Measurements from ENCODE around the gene TAF15.
A peak's percentile ranks its signal among the peaks of the same experiment; 100 is the strongest.

Gene TAF15

DNA sequence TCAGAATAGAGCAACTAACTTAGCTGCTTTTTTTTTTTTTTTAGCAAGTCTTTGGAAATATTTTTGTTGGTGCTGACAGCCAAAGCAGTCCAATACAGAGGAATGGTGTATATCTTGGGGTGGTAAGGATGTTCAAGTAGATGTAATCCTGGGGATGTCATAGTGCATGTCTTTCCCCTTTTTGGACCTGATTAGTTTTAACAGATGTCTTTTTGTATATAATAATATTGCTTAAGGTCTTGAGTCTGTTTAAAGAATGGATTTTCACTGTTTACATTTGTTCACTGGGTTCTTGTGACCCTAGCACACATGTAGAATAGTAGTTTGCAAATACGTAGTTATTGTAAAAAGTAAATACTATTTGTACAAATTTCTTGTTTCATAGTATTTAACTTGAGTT, 7.9 kb downstream of the TAF15 start:
- DNase-seq (ENCODE audit: low read depth in 2 of 2, low spot score in 1 of 2): no peak

DNA sequence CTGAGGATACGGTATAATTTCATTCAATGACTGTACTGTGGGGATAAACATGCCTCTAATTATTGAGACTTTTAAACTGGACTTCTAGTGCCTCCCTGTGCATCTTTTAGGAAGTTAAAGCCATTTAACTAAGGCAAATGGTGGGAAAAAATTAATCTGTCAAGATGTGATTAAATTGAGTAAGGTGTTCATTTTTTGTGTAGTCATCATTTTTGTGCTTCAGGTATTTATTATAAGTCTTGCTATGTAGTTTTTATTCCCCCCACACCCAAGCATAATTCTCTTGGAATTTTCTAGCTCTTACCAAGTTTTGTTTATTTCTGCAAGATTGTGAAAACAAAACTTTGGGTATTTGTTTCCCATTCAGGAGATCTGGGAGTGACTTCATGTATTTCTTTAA, 10.2 kb downstream of the TAF15 start:
- no peak for DNase-seq (ENCODE audit: low read depth in 2 of 2, low spot score in 1 of 2)

DNA sequence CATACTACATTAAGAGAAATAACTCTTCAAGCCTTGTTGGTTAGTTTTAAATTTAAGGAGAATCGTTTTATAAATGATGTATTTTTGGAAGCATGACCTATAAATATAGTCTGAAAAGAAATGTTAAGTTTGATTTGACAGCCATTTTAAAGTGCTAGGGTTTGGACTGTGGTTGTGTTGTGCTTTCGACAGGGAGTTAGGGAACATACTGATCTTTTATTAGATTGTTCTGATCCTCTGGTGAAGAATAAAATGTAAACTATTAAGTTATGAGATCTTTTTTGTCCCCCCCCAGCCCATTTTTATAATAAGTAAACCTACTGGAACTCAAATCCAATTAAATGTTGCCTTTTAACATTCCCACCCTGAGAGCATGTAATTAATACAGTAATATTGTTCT, 12.0 kb downstream of the TAF15 start:
- DNase-seq (ENCODE audit: low read depth in 2 of 2, low spot score in 1 of 2): no peak

DNA sequence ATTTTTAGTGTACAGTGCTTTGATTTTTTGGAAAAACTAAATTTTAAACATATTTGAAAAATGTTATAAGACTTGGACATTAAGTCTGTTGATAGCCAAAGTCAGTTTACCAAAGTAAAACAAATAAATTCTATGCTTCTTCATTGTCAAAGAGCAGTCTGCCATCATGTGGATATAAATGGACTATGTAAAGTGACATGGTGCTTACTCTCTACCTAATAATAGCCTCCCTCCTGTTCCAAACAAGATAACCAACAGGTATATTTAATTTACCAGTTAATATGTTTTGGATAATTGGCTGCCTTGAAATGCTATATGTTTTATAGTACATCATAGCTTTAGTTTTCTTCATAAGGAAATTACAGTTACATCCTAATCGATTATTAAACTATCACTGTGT, 15.9 kb downstream of the TAF15 start:
- DNase-seq (ENCODE audit: low read depth in 2 of 2, low spot score in 1 of 2): no peak

DNA sequence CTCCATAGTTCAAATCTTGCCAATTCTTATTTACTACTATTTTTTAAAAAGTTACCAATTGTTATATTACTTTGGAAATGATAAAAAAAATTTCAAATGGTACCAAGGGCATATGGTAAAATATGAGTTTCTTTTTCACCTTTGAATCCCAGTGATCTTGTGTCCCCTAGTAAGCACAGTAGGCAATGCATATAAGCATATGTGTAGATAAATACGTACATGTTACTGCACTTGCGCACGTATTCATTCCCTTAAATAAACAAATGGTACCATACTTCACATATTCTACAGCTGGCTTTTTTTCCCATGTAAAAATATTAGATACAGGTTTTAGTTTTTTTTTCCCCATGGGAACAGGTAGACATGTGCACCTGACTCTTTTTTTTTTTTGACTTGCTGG, 31.8 kb downstream of the TAF15 start:
- no peak for DNase-seq (ENCODE audit: low read depth in 2 of 2, low spot score in 1 of 2)

DNA sequence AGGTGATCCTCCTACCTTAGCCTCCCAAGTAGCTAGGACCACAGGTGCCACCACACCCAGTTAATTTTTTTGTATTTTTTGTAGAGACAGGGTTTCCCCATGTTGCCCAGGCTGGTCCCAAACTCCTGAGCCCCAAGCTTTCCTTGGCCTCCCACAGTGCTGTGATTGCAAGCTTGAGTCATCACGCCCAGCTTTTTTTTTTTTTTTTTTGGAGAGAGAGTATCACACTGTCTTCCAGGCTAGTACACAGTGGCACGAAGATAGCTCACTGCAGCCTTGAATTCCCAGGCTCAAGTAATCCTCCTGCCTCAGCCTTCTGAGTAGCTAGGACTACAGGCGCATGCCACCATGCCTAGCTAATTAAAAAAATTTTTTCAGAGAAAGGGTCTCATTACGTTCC, 32.2 kb downstream of the TAF15 start:
- DNase-seq (ENCODE audit: low read depth in 2 of 2, low spot score in 1 of 2): no peak

DNA sequence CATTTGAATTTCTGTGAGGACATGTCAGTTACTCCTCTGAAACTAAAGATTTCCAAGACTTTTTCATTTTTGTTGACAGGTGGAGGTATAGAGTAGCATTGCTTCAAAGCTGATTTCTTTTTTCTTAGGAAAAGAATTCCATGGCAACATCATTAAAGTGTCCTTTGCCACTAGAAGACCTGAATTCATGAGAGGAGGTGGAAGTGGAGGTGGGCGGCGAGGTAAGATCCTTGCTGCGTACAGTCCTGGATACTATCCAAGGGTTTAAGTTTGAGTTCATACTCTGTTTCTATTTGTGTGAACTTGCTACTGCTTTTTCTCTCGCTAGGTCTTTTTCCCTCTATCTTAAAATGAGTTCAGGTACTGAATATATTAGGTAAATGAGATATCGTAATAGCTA, 33.0 kb downstream of the TAF15 start:
- no peak for DNase-seq (ENCODE audit: low read depth in 2 of 2, low spot score in 1 of 2)

DNA sequence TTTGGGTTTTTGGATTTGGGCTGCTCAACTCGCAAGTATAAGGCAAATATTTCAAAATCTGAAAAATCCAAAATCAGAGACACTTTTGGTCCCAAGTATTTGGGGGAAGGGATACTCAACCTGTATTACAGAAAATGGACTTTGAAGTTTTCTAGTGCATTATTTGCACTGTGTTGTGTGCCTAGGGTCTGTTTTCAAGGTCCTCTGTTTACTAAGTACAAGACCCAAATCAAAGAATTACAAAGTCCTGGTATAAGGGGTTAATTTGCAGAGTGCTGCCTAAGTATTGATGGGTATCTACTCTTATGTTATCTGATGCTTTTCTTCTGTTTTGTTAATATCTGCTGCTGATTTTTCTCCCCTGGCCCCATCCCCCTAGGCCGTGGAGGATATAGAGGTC, 34.4 kb downstream of the TAF15 start:
- no peak for DNase-seq (ENCODE audit: low read depth in 2 of 2, low spot score in 1 of 2)

DNA sequence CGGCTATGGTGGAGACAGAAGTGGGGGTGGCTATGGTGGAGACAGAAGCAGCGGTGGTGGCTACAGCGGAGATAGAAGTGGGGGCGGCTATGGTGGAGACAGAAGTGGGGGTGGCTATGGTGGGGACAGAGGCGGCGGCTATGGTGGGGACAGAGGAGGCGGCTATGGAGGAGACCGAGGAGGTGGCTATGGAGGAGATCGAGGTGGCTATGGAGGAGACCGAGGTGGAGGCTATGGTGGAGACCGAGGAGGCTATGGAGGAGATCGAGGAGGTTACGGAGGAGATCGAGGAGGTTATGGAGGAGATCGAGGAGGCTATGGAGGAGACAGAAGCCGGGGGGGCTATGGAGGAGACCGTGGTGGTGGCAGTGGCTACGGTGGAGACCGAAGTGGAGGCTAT, 35.3 kb downstream of the TAF15 start:
- no peak for DNase-seq (ENCODE audit: low read depth in 2 of 2, low spot score in 1 of 2)

DNA sequence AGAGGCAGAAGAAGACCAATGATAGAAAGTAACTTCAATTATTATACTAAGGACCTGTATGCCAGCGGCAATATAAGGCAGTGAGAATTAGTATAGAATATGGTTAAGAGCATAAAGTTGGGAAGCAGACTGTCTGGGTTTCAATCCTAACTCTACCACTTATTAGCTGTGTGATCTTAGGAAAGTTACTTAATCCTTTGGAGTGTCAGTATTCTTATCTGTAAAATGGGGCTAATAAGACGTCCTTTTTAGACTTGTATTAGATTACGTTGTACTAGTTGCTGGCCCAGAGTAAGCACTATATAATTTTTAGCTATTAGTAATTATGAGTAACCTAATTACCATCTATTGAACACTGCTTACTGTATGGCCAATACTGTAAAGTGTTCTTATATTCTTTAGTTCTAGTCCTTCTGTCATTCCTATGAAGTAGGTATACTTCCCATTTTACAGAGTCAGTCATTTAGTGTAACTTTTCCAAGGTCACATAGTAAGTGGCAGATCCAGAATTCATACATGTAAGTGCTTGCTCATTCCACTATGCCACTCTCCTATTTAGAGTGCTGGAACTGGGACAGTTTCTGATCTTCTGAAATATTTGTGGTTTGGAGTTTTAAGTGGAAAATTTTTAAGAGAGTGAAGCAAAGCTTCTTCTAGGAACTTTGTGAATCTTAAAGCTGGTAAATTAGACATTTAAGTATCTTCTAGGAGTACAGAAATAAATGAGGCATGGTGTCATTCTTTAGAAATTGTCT, 36.9 kb downstream of the TAF15 start:
- no peak for DNase-seq (ENCODE audit: low read depth in 2 of 2, low spot score in 1 of 2)

DNA sequence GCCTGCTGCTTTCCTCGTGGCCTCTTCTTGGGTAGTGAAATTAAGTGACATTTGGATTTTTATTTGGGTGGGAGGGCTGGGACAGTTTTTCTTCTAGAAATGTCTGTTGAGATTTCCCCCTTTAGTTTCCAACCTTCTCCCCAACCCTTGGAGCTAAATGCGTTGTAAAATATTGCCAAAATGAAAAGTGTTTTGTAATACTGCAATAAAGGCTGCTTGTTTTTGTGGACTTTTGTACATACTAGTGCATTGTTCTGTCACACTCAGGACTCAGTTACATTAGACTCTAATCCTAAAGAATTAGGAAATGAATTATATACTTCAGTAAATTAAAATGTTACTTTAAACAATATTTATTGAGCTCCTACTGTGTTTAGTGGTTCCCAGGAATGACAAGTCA, 37.7 kb downstream of the TAF15 start:
- DNase-seq (ENCODE audit: low read depth in 2 of 2, low spot score in 1 of 2): no peak

DNA sequence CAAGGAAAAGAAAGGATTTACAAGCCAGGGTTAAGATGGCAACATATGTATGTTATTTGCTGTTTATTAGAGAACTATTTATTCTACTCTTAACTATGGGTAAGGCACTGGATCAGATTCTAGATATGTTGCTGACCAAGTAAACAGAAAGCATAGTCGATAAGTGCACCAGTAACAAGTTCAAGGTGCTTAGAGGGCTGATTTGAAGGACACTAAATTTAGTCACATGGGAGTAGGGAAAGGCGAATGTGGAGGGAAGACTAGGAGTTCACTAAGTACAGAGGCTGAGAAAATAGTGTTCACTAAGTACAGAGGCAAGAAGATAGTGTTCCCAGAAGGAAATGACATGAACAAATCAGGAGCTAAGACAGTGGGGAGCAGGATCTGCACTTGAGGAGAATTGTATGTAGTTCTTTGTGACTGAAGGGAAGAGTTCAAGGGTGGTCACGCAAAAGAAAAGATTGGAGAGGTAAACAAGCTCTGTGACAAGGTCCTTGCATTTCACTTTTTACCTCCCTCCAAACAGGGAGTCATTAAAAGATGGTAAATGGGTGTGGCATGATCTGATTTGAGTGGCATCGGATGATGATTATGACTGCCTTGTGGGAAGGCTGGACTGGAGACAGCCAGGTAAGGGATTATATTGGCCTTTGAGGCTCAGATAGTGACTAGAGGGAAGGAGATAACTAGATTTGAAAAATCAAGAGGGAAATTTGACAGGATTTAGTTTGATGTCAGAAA, 38.5 kb downstream of the TAF15 start:
- DNase-seq (ENCODE audit: low read depth in 2 of 2, low spot score in 1 of 2): no peak

DNA sequence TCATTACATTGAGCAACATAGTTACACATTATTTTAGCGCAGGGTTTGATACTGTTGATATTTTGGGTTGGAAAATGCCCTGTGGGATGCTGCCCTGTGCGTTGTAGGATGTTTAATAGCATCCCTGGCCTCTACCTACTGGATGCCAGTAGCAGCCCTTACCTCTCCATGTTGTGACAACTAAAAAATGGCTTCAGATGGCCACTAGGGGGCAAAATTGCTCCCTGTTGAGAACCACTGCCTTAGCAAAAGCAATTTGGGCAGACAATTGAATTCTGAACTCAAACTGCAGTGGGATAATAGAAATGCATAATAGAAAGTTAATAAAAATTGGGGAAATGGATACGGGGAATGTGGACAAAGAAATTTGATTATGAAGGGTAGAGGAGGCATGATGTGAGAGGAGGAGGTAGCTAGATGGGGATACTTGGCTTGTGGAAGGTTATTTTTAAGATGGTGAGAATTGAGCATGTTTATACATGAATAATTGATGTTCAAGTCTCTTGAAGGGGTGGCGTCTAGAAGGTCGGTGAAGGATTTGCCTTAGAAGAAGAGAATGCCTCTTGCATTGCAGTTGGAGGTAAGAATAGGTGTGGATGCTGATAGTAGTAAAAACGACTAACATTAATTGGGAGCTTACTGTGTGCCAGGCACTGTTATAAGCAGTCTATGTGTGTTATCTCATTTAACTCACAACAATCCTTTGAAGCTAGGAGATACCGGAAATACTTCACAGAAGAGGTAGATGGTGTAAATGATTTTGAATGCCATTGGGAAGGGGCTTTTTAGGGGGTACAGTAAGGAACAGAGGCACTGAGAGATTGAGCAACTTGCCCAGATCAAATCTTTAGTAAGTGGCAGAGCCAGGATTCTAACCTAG, 40.4 kb downstream of the TAF15 start:
- peak; percentile 23 to 43 for DNase-seq (ENCODE audit: low read depth in 2 of 2, low spot score in 1 of 2)

DNA sequence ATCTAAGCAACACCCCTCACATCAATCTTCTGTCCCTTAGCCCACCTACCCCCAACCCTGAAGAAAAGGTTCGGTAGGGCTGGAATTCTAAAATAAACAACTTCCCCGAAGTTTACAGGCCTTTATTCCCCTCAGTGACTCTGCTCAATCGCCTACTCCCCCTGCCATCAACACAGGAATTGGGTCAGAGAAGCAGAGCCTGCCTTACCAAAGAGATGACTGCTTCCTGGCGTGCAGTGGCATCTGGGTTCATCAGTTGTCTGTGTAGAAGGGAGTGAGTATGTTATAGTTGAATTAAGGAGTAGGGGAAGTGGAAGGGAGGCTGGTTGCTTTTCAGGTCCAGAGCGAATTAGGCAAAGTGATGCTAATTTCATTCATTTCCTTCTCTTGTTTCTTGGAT, 46.7 kb downstream of the TAF15 start:
- no peak for DNase-seq (ENCODE audit: low read depth in 2 of 2, low spot score in 1 of 2)

DNA sequence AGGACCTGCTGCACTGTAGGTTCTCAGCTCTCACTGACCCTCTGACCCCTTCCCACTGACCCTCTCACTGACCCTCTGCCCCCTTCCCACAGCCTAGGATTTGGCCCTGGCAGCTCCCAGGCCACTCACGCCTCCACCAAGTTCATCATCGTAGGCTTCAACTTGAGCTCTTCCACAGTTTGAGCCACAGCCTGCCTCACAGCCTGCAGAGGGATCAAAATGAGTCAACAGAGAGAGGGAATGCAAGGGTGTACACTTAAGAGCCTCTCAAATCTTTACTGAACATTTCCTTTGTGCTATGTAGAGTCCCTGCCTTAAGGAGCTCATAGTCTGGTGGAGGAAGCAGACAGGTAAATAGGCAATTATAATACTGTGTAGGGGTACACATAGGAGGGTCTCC, 47.3 kb downstream of the TAF15 start:
- DNase-seq (ENCODE audit: low read depth in 2 of 2, low spot score in 1 of 2): no peak

DNA sequence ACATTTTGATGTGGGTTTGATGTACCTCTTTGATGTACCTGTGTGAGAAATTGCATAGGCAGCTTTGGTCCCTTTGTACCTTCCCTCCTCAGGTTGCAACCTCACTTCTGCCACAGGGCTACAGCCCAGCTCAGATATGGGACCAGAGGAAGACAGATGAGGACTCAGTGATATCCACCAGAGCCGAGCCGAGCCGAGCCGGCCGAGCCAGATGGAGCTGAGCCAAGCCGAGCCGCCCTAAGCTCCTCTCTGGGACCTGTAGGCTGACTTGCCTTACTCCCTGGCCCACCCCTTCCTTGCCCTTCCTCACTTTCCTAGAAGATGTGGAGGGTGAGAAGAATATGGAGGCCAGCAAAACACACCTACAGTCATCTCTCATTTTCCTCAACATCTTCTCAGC, 55.6 kb downstream of the TAF15 start:
- no peak for DNase-seq (ENCODE audit: low read depth in 2 of 2, low spot score in 1 of 2)

DNA sequence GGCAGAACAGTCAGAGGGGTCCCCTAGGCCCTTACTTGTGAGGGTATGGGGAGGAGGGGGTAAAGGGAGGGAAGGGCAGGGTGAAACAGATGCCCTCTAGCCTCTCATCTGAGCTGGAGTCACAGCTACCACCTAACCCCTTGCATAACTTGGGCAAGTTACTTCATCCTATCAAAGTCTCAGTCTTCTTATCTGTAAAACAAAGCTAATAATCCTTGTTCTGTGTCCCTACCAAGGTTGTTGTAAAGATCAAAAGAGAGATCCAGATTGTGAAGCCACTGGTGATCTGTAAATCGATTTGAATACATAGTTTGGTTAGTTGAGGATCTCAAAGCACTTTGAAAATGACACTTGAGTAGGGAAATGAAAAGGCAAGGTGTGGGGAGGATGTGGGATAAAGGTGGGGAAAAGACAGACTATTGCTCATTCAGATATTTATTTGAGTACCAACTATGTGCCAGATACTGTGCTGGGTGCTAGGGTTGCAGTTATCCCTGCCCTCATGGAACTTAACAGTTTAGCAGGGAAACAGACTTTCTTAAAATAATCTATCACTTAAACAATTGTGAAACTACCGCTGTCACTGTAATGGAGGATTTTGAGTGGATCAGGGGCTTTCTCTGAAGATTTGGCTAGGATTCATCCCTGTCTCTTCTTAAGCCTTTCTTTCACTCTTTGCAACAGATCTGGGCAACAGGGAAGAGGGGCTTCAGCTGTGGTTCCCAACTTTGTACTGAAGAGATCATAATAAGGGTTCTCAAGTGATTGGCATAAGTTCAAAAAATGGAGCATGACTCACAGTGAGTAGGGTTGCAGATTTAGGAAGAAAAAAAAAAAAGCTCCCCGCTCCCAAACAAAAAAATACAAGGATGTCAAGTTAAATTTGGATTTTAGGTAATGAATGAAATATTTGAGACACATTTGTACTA, 56.4 kb downstream of the TAF15 start:
- no peak for DNase-seq (ENCODE audit: low read depth in 2 of 2, low spot score in 1 of 2)

DNA sequence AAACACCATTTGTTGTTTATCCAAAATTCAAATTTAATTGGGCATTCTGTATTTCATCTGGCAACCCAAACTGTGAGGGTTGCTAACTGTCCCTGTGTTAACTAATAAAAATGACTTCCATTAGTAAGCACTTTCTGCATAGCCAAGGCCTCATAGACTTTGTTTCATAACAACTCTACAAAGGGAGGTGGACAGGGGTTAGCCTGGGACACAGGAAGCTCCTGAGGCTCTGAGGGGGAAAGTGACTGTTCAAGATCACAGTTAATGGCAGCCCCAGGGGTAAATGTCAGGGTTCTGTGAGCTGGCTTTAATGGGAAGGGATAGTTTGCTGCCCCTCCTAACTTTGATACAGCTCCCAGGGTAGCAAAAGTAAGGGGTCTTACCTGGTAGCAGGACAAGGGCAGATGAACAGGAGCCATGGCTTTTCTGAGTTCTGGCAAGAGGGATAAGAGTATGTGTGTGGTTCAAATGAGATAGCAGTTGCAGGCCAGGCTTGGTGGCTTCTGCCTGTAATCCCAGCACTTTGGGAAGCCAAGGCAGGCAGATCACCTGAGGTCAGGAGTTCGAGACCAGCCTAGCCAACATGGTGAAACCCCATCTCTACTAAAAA, 57.2 kb downstream of the TAF15 start:
- no peak for DNase-seq (ENCODE audit: low read depth in 2 of 2, low spot score in 1 of 2)

DNA sequence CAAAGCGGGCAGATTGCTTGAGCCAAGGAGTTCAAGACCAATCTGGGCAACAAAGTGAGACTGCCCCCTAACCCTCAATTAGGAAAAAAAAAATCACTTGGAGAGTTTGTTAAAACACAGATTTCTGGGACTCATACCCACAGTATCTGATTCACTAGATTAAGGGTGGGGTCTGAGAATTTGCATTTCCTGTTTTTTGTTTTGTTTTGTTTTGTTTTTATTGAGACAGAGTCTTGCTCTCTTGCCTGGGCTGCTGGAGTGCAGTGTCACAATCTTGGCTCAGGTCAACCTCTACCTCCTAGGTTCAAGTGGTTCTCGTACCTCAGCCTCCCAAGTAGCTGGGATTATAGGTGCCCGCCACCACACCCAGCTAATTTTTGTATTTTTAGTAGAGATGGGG, 58.3 kb downstream of the TAF15 start:
- DNase-seq (ENCODE audit: low read depth in 2 of 2, low spot score in 1 of 2): no peak

DNA sequence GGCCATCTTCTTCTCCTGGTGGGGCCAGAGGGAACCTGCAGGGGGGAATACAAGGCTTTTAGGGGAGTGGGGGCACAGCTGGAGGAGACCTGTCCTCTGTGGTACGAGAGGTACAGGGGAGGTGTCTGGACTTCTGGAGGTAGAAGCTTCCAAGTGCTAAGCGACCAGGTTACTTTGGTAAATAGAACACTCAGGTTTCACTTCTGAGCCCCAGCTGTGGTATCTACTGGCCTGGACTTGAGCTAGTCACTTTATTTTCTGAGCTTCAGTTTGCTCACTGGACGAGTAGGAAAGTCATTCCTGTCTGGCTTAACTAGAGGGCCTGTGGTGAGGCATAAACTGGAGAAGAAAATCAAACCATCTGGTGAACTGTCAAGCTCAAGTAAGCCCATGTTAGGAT, 59.5 kb downstream of the TAF15 start, which contains the start of gene HEATR9:
Gene HEATR9 (minus strand): TSS at position 155 of the 400 bp plus-strand sequence. CDS start 149 bp downstream, at position 6.
- DNase-seq (ENCODE audit: low read depth in 2 of 2, low spot score in 1 of 2): no peak

All from stimulated activated CD8-positive, alpha-beta memory T cell treated with anti-CD3 and anti-CD28 coated beads, Interleukin-4, amount 100 ng/mL, for 4 hours (primary cell).